ENCODE results near the gene PWWP2B.
"Not testable (repeated sequence)": the region's sequence is repeated elsewhere in the genome, so short reads cannot be mapped to it uniquely, and the experiment has no call there.

PWWP2B gene

DNA sequence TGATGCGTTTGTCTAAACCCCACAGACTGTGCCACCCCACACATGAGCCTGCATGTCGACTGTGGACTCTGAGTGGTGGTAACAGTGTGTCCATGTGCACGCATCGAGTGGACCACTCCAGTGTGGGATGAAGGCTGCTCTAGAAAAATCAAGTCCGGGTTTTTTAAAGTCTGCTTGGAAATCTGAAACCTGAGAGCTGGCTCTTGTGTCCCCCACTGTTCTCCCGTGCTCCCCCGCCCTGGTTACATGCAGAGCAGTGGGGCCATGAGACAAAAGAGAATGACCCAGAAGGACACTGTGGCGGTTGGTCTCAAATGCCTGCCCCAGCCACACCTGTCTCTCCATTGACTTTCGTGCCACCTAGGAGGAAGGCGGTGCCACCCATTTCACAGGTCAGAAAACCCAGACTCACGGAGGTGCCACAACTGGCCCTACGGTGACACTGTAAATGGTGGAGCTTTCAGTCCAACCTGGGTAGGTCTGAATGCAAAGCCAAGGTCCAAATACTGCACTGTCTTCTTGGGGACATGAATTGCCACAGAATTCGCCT, 27.3 kb upstream of the PWWP2B start:
- Mint-ChIP-seq H3K4me3 (no peak overlapping the region), H3K9me3 (no peaks in the 10 kb centered on the region), H3K36me3 (peaks cover 19 to 30% of the 10 kb centered on the region in 2 donors), H3K4me1 (peaks cover 3 to 7% of the 10 kb centered on the region in 2 donors), H3K27ac (no peak overlapping the region), H3K27me3 (peaks cover 13 to 15% of the 10 kb centered on the region in 2 donors)
- ATAC-seq (replicated peaks) = no peak
- DNase-seq = no peak

DNA sequence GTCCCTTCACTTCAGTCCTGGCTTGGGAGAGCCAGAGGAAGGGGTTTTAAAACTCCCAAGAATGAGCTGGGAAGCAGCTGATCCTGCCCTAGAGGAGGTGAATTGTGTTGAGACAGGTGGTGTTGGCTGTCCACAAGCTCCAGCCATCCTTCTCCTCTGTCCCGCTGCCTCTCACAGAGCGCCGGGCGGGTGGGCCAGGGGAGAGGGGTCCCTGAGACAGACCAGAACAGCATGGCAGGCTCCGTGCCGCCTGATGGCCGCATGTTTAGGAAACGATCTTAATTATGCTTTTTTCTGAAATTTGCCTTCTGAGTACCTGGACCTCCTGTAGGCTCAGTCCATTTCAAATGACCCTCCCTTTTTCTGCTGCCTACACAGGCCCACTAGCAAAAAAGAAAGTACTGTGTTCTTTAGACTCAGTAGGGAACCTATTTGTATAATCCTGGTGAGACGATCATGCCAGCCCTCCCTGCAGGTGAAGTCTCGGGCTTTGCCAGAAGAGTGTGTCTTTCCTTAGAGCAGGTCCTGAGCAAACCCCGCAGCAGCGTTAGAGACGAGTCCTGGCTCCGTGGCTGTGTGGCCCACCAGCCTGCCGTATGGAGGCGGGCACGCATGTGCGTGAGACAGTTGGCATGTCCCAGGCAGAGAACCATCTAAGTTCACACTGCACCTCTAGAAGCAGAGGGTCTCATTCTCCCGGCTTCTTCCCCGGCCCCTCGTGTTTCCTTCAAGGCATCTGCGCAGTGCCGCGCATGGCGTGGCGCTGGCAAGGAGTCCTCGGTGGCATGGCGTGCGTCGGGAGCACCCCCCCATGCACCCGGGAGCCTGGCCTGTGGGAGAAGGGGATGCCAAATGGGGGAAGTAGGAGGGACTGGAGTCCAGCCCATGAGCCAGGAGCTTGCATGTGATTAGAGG, 26.3 kb upstream of the PWWP2B start:
- DNase-seq (no peak), ATAC-seq (replicated peaks) (no peak)
- H3K4me1 Mint-ChIP-seq = peaks cover 3 to 5% of the 10 kb centered on the region in 2 donors
- H3K27ac Mint-ChIP-seq = no peak overlapping the region
- H3K36me3 Mint-ChIP-seq = peaks cover 13 to 24% of the 10 kb centered on the region in 2 donors
- no peak overlapping the region for H3K4me3 Mint-ChIP-seq
- peaks cover 13 to 15% of the 10 kb centered on the region in 2 donors for H3K27me3 Mint-ChIP-seq
- H3K9me3 Mint-ChIP-seq = no peaks in the 10 kb centered on the region

DNA sequence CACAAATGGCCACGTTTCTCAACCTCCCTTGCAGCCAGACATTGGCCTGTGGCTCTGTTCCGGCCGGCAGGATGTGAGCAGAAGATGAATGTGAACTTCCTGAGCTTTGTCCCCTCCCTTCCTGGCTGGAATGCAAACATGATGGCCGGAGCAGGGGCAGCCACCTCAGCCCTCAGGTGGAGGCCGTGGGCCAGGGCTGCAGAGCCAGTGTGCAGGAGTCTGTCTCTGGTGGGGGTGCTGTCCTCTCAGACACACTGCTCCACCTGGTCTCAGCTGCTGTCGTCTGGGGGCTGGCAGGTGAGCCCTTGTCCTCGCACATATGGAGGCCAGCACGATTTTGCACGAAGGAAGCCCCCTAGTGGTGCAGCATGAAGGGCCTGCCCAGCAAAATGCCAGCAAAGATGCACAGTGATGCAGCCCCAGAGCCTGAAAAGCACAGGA, 25.3 kb upstream of the PWWP2B start:
- peak in 1 of 2 donors; percentile 46 for ATAC-seq (replicated peaks)

DNA sequence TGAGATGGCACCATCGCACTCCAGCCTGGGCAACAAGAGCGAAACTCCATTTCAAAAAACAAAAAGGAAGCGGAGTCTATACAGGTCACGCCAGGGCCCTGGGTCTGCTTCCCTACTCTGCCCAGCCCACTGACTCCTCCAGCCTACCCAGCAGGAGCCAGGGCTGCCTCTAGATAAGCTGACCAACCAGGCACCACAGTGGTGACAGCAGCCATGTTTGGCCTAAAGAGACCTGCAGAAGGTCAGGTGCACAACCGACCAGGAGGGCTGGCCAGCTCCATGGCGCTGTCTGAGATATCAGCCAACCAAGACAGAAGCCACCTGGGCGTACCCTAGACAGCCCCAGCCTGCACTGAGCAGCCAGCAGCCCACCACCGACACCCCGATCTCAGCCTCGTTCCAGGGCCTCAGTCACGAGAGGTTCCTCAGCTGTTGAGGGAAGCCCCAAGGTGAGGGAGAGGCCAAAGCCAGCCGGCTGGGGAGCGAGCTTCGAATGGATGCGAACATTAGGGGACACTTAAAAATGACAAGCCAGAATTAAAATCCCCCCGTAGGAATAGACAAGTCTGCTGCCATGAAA, 24.4 kb upstream of the PWWP2B start:
- Mint-ChIP-seq H3K27me3 (peaks cover 13 to 15% of the 10 kb centered on the region in 2 donors), H3K36me3 (peaks cover 4 to 12% of the 10 kb centered on the region in 2 donors), H3K4me1 (peaks cover 3 to 5% of the 10 kb centered on the region in 2 donors), H3K27ac (no peak overlapping the region), H3K4me3 (no peak overlapping the region), H3K9me3 (no peaks in the 10 kb centered on the region)
- DNase-seq (no peak), ATAC-seq (replicated peaks) (no peak)

More for the DNA sequence above, 25.3 kb upstream of the PWWP2B start:
- Mint-ChIP-seq H3K4me1 (peaks cover 3 to 5% of the 10 kb centered on the region in 2 donors), H3K9me3 (no peaks in the 10 kb centered on the region), H3K4me3 (no peak overlapping the region), H3K36me3 (peaks cover 13 to 21% of the 10 kb centered on the region in 2 donors), H3K27me3 (peaks cover 13 to 15% of the 10 kb centered on the region in 2 donors), H3K27ac (no peak overlapping the region)
- DNase-seq = no peak

DNA sequence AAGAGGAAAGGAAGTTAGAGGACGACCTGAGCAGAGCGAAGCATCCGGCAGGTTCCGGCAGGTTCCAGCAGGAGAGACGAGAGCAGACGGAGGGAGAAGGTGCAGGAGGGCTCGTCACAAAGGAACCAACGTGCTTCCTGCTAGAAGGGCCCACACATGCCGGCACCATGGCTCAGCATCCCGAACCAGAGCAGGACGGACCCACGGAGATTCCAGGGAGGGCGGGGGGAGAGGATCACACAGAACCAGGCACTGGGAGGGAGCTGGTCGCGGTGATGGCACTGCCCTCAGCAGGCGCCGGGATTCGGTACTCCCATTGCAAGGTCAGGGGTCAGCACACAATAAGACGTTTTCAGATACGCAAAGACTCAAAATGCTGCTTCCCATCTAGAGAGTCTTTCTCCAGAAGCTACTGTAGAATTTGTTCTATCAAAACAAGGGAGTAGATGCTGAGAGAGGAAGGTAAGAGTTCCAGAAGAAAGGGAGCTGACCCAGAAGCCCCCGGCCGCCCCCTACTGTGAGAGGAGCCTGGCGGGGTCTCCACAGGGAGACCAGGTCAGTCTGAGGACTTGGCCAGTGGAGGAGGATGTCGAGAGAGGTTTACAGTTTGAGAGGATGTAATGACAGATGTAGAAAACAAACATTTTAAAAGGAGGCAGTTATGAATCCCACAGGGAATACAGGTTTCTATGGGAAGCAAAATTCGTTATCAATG, 23.6 kb upstream of the PWWP2B start:
- no peaks in the 10 kb centered on the region for H3K9me3 Mint-ChIP-seq
- H3K36me3 Mint-ChIP-seq = peaks cover 3 to 11% of the 10 kb centered on the region in 2 donors
- DNase-seq = no peak
- peaks cover 3 to 5% of the 10 kb centered on the region in 2 donors for H3K4me1 Mint-ChIP-seq
- no peak for ATAC-seq (replicated peaks)
- peaks cover 13 to 15% of the 10 kb centered on the region in 2 donors for H3K27me3 Mint-ChIP-seq
- H3K4me3 Mint-ChIP-seq = no peak overlapping the region
- no peak overlapping the region for H3K27ac Mint-ChIP-seq

DNA sequence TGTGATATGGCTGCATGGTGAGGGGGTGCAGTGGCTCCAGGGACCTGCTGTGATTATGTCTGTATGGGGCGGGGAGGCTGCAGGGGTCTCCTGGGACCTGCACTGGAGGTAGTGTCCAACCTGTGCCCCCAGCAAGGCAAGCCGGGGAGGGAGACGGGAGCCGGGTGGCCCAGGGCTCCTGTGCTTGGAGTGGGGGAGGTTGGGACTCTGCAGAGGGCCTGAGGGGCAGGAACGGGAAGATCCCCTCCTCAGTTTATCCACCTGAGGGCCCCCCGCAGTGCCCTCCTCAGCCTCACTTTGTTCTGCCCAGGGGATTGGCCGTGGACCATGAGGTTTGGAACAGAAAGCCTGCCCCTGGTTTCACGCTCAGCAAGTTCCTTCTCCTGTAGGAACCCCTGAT, 22.8 kb upstream of the PWWP2B start:
- H3K4me3 Mint-ChIP-seq = no peak overlapping the region

DNA sequence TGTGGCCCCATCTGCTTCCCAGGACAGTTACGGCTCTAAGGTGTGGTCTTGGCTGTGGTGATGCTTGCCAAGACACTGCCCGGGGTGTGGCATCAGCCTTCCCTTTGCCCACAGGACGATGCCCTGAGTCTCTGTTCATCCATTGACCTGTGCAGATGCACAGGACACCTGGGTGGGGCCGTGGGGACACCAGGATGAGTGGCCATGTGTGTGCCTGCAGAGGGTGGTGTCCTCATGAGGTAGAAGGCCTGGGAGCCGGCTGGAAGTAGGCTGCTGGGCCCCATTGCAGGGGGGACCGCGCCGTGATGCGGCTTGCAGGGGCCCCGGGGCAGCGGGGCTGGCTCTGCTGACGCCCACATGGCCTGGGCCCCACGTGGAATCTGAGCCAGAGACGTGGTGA, 22.4 kb upstream of the PWWP2B start:
- no peak for ATAC-seq (replicated peaks)
- H3K27me3 Mint-ChIP-seq = peaks cover 13 to 15% of the 10 kb centered on the region in 2 donors
- no peak overlapping the region for H3K27ac Mint-ChIP-seq

More for the DNA sequence above, 22.8 kb upstream of the PWWP2B start:
- Mint-ChIP-seq H3K27me3 (peaks cover 13 to 15% of the 10 kb centered on the region in 2 donors), H3K27ac (no peak overlapping the region), H3K36me3 (peaks cover 5 to 6% of the 10 kb centered on the region in 2 donors), H3K9me3 (no peaks in the 10 kb centered on the region), H3K4me1 (peaks cover 3 to 5% of the 10 kb centered on the region in 2 donors)
- no peak for ATAC-seq (replicated peaks)
- DNase-seq = no peak

DNA sequence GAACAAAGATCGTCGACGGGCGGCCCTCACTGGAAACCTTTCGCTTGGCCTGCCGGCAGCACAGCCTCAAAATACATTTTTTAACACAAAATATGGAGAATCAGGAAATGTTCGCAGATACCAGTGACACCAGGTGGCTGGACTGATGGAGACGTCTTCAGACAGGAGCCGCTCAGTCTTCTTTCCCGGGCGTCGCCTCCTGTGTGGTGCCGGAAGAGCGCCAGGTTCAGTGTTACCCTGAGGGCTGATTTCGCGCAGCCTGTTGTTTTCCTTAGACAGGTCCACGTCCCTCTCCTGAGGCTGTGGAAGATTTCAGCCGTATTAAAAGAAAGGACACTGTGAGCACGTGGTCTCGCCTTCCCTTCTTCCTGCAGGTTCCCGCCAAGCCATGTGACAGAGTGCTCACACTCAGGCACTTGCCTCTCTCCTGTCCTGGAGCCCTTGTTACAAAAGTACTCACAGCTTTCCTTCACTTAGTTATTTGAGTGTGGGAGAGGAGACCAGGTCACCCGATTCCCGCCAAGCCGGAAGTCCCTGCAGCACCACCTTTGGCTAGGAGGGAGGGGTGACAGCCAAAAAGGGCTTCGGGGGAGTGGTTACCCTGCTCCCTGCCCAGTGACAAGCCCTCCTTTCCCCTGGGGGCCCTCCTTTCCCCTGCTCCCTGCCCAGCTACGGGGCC, 21.7 kb upstream of the PWWP2B start:
- peaks cover 3 to 5% of the 10 kb centered on the region in 2 donors for H3K4me1 Mint-ChIP-seq
- ATAC-seq (replicated peaks) (no peak), DNase-seq (no peak)
- peaks cover 7% of the 10 kb centered on the region in 2 donors for H3K36me3 Mint-ChIP-seq
- H3K27ac Mint-ChIP-seq = no peak overlapping the region
- no peak overlapping the region for H3K4me3 Mint-ChIP-seq
- peaks cover 13 to 15% of the 10 kb centered on the region in 2 donors for H3K27me3 Mint-ChIP-seq
- H3K9me3 Mint-ChIP-seq = no peaks in the 10 kb centered on the region

More for the DNA sequence above, 22.4 kb upstream of the PWWP2B start:
- H3K36me3 Mint-ChIP-seq = peaks cover 7% of the 10 kb centered on the region in 2 donors
- H3K9me3 Mint-ChIP-seq = no peaks in the 10 kb centered on the region
- H3K4me3 Mint-ChIP-seq = no peak overlapping the region
- peaks cover 3 to 5% of the 10 kb centered on the region in 2 donors for H3K4me1 Mint-ChIP-seq
- no peak for DNase-seq

DNA sequence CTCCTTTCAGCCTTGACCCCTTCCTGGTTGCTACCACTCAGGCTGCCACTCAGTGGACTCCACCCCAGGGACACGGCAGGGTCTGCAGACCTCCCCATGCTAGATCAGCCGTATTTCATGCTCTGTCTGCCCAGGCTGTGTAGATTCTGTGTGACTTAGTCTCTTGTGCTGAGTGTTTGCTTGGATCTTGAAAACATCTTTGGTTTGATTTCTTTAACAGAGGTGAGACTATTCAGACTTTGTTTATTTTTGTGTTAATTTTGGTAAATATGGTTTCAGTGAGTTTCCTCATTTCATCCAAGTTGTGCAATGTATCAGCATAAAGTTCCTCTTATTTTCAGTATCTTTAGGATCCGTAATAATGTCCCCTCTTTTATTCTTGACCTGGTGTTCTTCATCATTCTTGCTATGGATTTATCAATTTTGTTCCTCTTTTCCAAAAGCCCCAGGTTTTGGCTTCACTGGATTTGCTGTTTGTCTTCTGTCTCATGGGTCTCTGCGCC, 21.2 kb upstream of the PWWP2B start:
- DNase-seq (no peak), ATAC-seq (replicated peaks) (no peak)
- Mint-ChIP-seq H3K27ac (no peak overlapping the region), H3K27me3 (peaks cover 11 to 13% of the 10 kb centered on the region in 2 donors), H3K4me1 (peaks cover 3 to 5% of the 10 kb centered on the region in 2 donors), H3K9me3 (no peaks in the 10 kb centered on the region), H3K4me3 (no peak overlapping the region), H3K36me3 (peaks cover 7% of the 10 kb centered on the region in 2 donors)

DNA sequence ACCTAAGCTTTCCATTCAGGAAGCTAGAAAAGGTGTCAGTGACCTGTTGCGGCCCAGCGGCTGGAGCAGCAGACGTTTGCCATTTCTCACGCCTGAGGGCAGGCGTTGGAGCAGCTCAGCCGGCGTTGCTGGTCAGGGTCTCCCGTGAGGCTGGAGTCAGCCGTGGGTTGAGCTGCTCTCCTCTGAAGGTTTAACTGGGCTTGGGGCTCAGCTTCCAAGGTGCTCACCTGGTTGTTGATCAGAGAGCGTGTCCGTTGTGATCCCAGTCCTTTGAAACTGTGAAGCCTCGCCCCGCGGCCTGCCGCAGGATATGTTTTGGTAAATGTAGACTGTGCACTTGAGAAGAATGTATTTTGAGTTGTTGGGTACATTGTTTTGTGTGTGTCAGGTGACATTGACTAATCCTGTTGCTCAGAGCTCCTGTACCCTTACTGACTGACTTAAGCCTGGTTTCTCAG, 20.6 kb upstream of the PWWP2B start:
- no peaks in the 10 kb centered on the region for H3K9me3 Mint-ChIP-seq
- DNase-seq = no peak
- peaks cover 3 to 5% of the 10 kb centered on the region in 2 donors for H3K4me1 Mint-ChIP-seq
- peaks cover 7% of the 10 kb centered on the region in 2 donors for H3K36me3 Mint-ChIP-seq
- no peak overlapping the region for H3K4me3 Mint-ChIP-seq
- ATAC-seq (replicated peaks) = no peak
- H3K27me3 Mint-ChIP-seq = peaks cover 6 to 7% of the 10 kb centered on the region in 2 donors
- no peak overlapping the region for H3K27ac Mint-ChIP-seq

DNA sequence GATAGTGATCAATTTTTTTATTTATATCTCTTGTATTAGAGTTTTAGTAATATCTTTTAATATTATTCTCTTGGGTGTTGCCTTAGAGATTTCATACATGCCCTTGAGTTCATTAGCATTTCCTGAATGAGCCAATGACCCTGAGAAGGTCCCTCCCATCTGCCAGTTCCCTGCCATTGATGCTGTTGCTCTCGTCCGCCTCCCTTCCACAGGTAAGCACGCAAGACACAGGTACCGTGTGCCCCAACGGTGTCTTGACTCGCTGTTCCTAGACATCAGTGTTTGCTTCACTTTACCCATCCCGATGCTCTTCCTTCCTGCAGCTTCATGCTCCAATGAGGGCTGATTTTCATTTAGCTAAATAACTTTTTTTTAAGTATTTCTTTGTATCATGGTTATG, 19.7 kb upstream of the PWWP2B start:
- Mint-ChIP-seq H3K27me3 (no peaks in the 10 kb centered on the region), H3K9me3 (no peaks in the 10 kb centered on the region), H3K4me3 (no peak overlapping the region), H3K4me1 (no peaks in the 10 kb centered on the region), H3K36me3 (peaks cover 4% of the 10 kb centered on the region in 2 donors), H3K27ac (no peak overlapping the region)
- ATAC-seq (replicated peaks) = no peak
- no peak for DNase-seq

DNA sequence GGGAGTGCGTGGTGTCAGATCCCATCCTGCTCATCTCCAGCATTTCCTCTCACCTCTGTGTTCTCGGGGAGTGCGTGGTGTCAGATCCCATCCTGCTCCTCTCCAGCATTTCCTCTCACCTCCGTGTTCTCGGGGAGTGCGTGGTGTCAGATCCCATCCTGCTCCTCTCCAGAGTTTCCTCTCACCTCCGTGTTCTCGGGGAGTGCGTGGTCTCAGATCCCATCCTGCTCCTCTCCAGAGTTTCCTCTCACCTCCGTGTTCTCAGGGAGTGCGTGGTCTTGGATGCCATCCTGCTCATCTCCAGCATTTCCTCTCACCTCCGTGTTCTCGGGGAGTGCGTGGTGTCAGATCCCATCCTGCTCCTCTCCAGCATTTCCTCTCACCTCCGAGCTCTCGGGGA, 18.0 kb upstream of the PWWP2B start:
- ATAC-seq (replicated peaks); H3K9me3 Mint-ChIP-seq; H3K4me1 Mint-ChIP-seq; H3K27ac Mint-ChIP-seq; H3K4me3 Mint-ChIP-seq; H3K27me3 Mint-ChIP-seq; DNase-seq; H3K36me3 Mint-ChIP-seq: not testable (repeated sequence)

DNA sequence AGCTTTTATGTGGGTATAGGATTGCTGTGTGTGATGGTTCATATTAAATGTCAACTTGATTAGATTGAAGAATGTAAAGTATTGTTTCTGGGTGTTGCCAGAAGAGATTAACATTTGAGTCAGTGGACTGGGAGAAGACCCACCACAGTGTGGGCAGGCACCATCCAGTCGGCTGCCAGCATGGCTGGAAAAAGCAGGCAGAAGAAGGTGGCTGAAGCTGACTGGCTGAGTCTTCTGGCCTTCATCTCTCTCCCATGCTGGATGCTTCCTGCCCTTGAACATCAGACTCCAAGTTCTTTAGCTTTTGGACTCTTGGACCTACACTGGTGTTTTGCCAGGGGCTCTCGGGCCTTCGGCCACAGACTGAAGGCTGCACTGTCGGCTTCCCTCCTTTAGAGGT, 16.0 kb upstream of the PWWP2B start:
- ATAC-seq (replicated peaks); H3K4me1 Mint-ChIP-seq; DNase-seq; H3K4me3 Mint-ChIP-seq; H3K36me3 Mint-ChIP-seq; H3K27me3 Mint-ChIP-seq; H3K9me3 Mint-ChIP-seq; H3K27ac Mint-ChIP-seq: not testable (repeated sequence)
